Measurements from ENCODE around the gene RBPJ.
A peak's percentile ranks its signal among the peaks of the same experiment; 100 is the strongest.

RBPJ gene

GRCh38 chr4:26369581-26369980 lies 48.8 kb downstream of the RBPJ start:
- H3K4me3 ChIP-seq (ENCODE audit: low read length), result no peak overlapping the region
- no peak for DNase-seq (ENCODE audit: low read depth)
- TF ChIP-seq CTCF (IDR thresholded peaks at IDR 0.05; ENCODE audit: insufficient read depth, low read depth, low read length, missing control alignments), result no peak

- no peak overlapping the region for H3K4me3 ChIP-seq (ENCODE audit: low read length)
- DNase-seq (ENCODE audit: low read depth), result no peak
- no peak for TF ChIP-seq CTCF (IDR thresholded peaks at IDR 0.05; ENCODE audit: insufficient read depth, low read depth, low read length, missing control alignments)
These were observed 51.3 kb downstream of the RBPJ start for GRCh38 chr4:26372076-26372475.

GRCh38 chr4:26372525-26373172 lies 51.8 kb downstream of the RBPJ start:
- TF ChIP-seq CTCF (IDR thresholded peaks at IDR 0.05; ENCODE audit: insufficient read depth, low read depth, low read length, missing control alignments), result no peak
- H3K4me3 ChIP-seq (ENCODE audit: low read length), result no peak overlapping the region
- DNase-seq (ENCODE audit: low read depth), result peak; percentile 59

- DNase-seq (ENCODE audit: low read depth), result no peak
- no peak overlapping the region for H3K4me3 ChIP-seq (ENCODE audit: low read length)
- TF ChIP-seq CTCF (IDR thresholded peaks at IDR 0.05; ENCODE audit: insufficient read depth, low read depth, low read length, missing control alignments), result no peak
These were observed 54.7 kb downstream of the RBPJ start for GRCh38 chr4:26375551-26375950.

- TF ChIP-seq CTCF (IDR thresholded peaks at IDR 0.05; ENCODE audit: insufficient read depth, low read depth, low read length, missing control alignments), result no peak
- no peak overlapping the region for H3K4me3 ChIP-seq (ENCODE audit: low read length)
- DNase-seq (ENCODE audit: low read depth), result no peak
These were observed 56.8 kb downstream of the RBPJ start for GRCh38 chr4:26377328-26378311.

GRCh38 chr4:26379837-26380236 lies 59.0 kb downstream of the RBPJ start:
- DNase-seq (ENCODE audit: low read depth), result no peak
- no peak for TF ChIP-seq CTCF (IDR thresholded peaks at IDR 0.05; ENCODE audit: insufficient read depth, low read depth, low read length, missing control alignments)
- H3K4me3 ChIP-seq (ENCODE audit: low read length), result no peak overlapping the region
